ENCODE results near the gene POLD2.

Gene POLD2

DNA sequence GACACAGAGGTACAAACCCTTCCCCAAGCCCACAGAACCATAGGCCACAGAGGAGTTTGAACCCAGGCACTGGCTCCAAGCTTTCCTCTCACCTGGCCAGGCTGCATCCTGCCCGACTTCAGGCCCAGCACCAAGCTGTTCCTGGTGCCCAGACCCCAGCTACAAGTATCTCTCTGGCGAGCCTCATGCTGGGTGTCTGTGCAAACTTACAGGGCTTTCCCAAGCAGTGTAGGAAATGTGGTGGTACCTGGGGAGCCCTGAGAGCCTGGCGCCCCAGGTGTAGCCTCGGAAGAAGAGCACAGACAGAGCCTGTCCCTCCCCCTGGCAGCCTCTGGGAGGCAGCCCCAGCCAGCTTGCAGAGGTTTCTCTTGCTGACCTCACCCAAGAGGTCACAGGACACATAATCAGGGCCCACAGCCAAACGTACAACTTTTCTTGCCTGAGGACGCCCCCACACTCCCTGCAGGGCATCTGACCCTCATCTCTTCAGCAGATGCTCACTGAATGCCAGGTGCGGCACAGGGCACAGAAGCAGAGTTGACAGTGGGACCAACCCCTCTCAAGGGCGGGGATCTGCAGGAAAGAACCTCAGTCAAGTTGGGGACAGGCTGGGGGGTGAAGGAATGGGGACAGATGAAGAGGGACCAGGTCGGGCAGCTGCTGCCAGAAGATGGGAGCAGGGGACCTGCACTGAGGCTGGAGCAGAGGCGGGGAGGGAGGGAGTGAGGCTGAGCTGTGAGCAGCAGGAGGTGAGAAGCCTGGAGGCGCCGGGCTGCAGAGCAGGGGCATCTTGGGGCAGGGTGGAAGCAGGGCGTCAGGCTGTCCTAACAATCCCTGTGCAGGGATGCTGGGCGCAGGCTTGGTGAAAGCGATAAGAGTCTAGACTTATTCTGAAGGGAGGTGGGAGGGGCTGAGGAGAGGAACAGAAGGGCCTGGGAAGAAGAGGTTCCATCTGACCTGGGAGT, 34.0 kb upstream of the POLD2 start:
- Histone ChIP-seq H3K36me3 (replicated peaks) (no peaks in the 10 kb centered on the region), H3K4me3 (no peak overlapping the region), H3K4me1 (no peaks in the 10 kb centered on the region), H3K9me3 (no peaks in the 10 kb centered on the region), H3K27me3 (ENCODE audit: low read depth) (0 out of 2 replicates have a peak, but pooled peaks cover 4% of the 10 kb centered on the region)
- no peak for DNase-seq (ENCODE audit: low spot score in 2 of 2)
- in situ Hi-C loops (cut with MboI; ENCODE audit: low sequenced_read_pairs) = no loop called here

DNA sequence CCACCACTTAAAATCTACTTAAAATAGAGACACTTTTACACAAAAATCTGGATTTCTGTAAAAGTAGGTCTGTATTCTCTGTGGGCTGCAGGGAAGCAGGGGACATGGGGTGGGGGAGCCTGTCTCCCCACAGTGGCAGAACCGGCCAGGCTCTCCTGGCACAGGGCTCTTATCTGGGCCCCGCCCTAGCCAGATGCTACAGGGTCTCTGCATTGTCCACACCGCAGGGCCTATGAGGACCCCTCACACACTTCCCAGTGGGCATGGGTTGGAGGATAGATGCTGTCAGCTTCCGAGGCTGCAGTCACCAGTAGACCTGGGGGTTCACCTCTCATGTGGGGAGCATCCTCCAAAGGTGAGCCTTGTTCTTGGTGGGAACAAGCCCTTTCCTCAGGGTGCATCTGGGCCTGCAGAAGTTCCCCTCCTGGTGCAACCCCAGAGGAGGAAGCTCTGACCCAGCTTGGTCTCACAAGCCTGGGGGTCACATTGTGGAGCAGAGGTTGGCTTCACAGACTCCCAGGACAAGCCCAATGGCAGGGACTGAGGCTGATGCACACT, 33.2 kb upstream of the POLD2 start:
- Histone ChIP-seq H3K36me3 (replicated peaks) (no peaks in the 10 kb centered on the region), H3K4me1 (no peaks in the 10 kb centered on the region), H3K4me3 (no peak overlapping the region), H3K9me3 (no peaks in the 10 kb centered on the region), H3K27me3 (ENCODE audit: low read depth) (0 out of 2 replicates have a peak, but pooled peaks cover 4% of the 10 kb centered on the region)
- in situ Hi-C loops (cut with MboI; ENCODE audit: low sequenced_read_pairs) = no loop called here
- no peak for DNase-seq (ENCODE audit: low spot score in 2 of 2)

DNA sequence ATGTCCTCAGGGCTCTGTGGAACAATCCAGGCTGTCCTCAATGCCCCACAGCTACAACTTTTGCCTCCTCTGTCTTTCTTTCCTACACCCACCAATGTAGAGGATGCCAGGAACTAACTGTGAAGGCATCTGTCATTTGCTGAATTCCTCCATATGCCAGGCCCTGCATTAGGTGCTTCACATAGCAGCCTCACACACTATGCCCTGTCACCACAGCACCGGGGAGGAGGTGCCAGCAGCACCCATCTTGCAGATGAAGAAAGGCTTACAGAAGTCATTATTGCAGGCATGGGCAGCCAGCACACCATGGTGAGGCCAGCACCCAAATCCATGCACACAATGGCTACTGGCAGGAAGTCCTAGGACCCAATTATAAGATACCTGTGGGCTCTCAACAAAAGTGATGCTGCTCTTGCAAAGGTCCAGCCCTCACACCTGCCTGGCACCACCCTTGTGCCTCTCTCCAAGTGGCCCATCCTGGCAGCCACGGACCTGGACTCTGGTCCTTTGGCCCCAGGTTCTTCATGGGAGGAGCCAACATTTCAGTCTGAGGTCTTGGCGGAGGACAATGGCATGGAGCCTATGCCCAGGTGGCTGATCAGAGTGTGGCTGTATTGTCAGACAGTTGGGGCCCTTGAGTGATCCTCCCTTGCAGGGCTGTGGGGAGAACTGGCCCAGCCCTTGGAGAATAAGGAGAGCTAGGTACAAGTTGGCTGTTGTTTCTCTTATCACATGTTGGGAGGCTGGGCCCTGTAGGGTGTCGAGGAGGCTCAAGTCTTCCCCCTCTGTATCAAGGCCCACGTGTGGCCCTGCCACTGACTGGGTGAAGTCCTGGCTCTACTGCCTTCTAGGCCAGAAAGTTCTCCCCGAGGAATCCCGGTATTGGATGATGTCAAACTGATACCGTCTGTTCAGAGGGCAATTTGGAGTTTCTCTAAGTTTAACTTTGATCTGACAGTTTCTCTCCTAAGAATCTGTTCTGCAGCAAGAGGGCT, 32.1 kb upstream of the POLD2 start:
- H3K9me3 ChIP-seq = no peaks in the 10 kb centered on the region
- no peaks in the 10 kb centered on the region for H3K4me1 ChIP-seq
- no peaks in the 10 kb centered on the region for H3K36me3 ChIP-seq (replicated peaks)
- no peak for DNase-seq (ENCODE audit: low spot score in 2 of 2)
- in situ Hi-C loops (cut with MboI; ENCODE audit: low sequenced_read_pairs) = no loop called here
- no peak overlapping the region for H3K4me3 ChIP-seq
- H3K27me3 ChIP-seq (ENCODE audit: low read depth) = no peaks in the 10 kb centered on the region

DNA sequence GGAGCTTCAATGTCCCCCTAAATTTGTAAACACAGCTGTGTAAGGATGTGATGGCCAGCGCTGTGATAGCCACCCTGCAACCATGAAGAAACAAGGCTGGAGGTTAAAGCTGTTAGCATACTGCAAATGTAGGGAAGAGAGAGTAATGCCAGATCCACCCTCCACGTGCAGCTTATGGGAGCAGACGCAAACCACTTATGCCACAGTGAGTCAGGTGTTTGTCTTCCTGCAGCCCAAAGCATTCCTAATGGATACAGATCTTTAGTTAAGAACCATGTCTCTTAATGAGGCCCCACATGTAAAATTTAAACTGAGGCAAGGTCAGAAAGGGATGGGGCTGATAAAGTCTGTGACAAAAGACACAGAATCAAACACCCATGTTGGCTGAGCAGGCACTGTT, 31.4 kb upstream of the POLD2 start:
- Histone ChIP-seq H3K4me1 (no peaks in the 10 kb centered on the region), H3K27me3 (ENCODE audit: low read depth) (no peaks in the 10 kb centered on the region), H3K9me3 (no peaks in the 10 kb centered on the region), H3K4me3 (no peak overlapping the region), H3K36me3 (replicated peaks) (no peaks in the 10 kb centered on the region)
- DNase-seq (ENCODE audit: low spot score in 2 of 2) = no peak
- in situ Hi-C loops (cut with MboI; ENCODE audit: low sequenced_read_pairs) = no loop called here

GRCh38 chr7:44153948-44154335, 30.6 kb upstream of the POLD2 start:
- no peaks in the 10 kb centered on the region for H3K4me1 ChIP-seq
- H3K9me3 ChIP-seq = no peaks in the 10 kb centered on the region
- in situ Hi-C loops (cut with MboI; ENCODE audit: low sequenced_read_pairs) = no loop called here
- no peaks in the 10 kb centered on the region for H3K36me3 ChIP-seq (replicated peaks)
- H3K4me3 ChIP-seq = no peak overlapping the region
- H3K27me3 ChIP-seq (ENCODE audit: low read depth) = no peaks in the 10 kb centered on the region
- DNase-seq (ENCODE audit: low spot score in 2 of 2) = no peak

GRCh38 chr7:44152971-44153947, 29.9 kb upstream of the POLD2 start:
- H3K4me3 ChIP-seq = no peak overlapping the region
- in situ Hi-C loops (cut with MboI; ENCODE audit: low sequenced_read_pairs) = no loop called here
- no peaks in the 10 kb centered on the region for H3K4me1 ChIP-seq
- H3K36me3 ChIP-seq (replicated peaks) = no peaks in the 10 kb centered on the region
- no peaks in the 10 kb centered on the region for H3K27me3 ChIP-seq (ENCODE audit: low read depth)
- no peaks in the 10 kb centered on the region for H3K9me3 ChIP-seq
- DNase-seq (ENCODE audit: low spot score in 2 of 2) = no peak

GRCh38 chr7:44151956-44152355, 28.6 kb upstream of the POLD2 start:
- no peak for DNase-seq (ENCODE audit: low spot score in 2 of 2)
- Histone ChIP-seq H3K4me1 (no peaks in the 10 kb centered on the region), H3K36me3 (replicated peaks) (no peaks in the 10 kb centered on the region), H3K4me3 (no peak overlapping the region), H3K27me3 (ENCODE audit: low read depth) (no peaks in the 10 kb centered on the region), H3K9me3 (no peaks in the 10 kb centered on the region)
- in situ Hi-C loops (cut with MboI; ENCODE audit: low sequenced_read_pairs) = no loop called here

DNA sequence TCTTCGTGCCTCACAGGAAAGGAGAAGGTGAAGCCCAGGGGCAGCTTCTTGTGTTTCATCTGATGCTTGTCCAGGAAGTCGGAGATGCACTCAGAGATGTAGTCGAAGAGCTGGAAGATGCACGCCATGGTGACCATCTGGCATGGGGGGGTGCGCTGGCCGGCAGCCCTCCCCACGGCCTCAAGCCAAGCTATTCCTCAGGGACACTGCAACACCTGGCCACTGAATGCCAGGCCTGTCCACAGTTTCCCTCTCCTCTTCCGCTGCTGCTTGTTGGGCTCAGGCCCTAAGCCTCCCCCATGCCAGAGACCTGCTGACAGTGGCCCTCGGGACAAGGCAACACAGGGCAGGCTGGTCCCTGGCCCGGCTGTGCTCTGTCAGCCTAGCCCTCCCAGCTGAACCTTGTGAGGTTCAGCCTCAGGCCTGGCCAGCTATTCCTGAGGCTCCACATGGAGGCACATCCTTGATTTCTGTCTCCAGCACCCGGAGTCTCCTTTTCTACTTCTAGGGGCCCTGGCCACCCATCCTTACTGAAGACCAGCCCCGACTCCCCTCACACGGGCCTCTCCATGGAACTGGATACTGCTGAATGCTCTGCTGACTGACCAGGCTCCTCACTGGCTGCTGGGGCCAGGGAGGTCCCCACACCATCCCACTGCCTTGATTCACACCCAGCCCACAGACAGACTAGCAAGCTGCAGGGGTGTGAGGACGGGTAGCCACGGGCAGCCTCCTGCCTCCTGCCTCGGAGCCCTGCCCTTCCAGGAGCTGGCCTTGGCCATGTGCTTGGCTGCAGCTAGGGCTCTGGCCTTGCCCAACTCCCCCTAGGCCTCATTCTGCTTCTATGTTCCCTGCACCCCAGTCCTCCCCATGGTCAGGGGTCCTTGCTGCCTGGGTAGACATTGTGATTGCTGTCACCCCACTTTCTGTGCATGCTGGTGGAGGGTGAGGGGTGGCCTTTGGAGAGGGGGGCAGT, 27.9 kb upstream of the POLD2 start:
- no peaks in the 10 kb centered on the region for H3K36me3 ChIP-seq (replicated peaks)
- DNase-seq (ENCODE audit: low spot score in 2 of 2) = no peak
- H3K4me1 ChIP-seq = no peaks in the 10 kb centered on the region
- no peak overlapping the region for H3K4me3 ChIP-seq
- no peaks in the 10 kb centered on the region for H3K27me3 ChIP-seq (ENCODE audit: low read depth)
- in situ Hi-C loops (cut with MboI; ENCODE audit: low sequenced_read_pairs) = no loop called here
- H3K9me3 ChIP-seq = no peaks in the 10 kb centered on the region

GRCh38 chr7:44150466-44150832, 27.1 kb upstream of the POLD2 start:
- Histone ChIP-seq H3K4me1 (no peaks in the 10 kb centered on the region), H3K9me3 (no peaks in the 10 kb centered on the region), H3K27me3 (ENCODE audit: low read depth) (no peaks in the 10 kb centered on the region), H3K36me3 (replicated peaks) (no peaks in the 10 kb centered on the region), H3K4me3 (no peak overlapping the region)
- in situ Hi-C loops (cut with MboI; ENCODE audit: low sequenced_read_pairs) = no loop called here
- DNase-seq (ENCODE audit: low spot score in 2 of 2) = no peak

DNA sequence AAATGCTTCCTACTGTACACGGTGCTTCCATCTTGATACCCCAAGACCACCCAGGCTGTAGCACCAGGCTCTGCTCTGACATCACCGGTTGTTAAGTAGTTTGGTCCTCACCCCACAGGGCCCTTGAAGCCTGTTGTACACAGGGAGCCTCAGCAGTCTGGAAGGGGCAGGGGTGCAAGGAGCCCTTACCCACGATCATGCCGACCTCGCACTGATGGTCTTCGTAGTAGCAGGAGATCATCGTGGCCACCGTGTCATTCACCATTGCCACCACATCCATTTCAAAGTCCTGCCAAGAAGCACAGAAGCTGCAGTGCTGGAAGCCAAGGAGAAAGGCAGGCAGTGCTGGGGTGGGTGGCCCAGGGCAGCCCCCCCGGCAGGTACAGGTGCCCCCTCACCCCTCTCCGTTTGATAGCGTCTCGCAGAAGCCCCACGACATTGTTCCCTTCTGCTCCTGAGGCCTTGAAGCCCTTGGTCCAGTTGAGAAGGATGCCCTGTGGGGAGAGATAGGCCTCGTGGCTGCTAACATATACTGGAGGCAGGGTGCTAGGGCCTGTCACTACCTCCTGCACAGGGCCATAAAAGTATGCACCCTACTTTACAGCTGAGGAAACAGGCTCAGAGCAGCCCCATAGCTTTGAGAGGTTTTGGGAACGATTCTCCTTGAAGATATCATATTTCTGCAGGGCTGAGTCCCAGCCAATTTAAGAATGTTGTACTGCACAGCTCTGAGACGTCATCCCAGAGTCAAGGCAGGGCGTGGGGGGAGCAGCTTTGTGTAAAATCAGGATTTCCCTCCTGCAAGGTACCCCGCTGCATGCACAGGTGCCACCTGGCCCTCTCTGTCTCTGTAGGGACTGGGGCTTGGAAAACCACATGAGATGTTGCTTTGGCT, 26.5 kb upstream of the POLD2 start:
- in situ Hi-C loops (cut with MboI; ENCODE audit: low sequenced_read_pairs) = no loop called here
- H3K36me3 ChIP-seq (replicated peaks) = no peaks in the 10 kb centered on the region
- no peak overlapping the region for H3K4me3 ChIP-seq
- DNase-seq (ENCODE audit: low spot score in 2 of 2) = no peak
- no peaks in the 10 kb centered on the region for H3K9me3 ChIP-seq
- no peaks in the 10 kb centered on the region for H3K27me3 ChIP-seq (ENCODE audit: low read depth)
- H3K4me1 ChIP-seq = no peaks in the 10 kb centered on the region

DNA sequence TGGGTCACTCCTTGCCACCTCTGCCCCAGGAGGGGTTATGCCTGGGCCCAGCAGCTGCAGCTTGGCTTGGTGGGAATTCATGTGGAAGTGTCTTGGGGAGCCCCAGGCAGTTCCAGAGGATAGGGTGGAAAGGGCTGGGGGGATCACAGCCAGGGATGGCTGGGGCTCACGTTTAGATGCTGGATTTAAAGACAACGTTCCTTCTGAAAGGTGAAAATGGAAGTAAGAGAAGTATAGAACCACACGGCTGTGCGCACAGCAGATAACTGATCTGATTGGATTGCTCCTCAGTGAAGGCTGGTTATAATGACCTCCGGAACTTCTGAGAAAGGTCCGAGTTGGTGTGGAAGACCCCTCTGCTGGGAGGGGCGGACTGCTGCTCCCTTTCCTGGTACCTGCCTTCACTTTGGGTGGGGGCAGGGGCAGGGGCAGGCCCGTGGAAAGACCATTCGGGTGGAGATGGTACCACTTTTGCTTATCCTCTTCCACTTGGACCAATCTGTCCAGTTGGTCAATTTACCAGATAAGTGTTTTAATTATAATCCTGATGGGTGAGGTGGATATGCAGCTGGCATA, 25.7 kb upstream of the POLD2 start:
- no peaks in the 10 kb centered on the region for H3K27me3 ChIP-seq (ENCODE audit: low read depth)
- in situ Hi-C loops (cut with MboI; ENCODE audit: low sequenced_read_pairs) = no loop called here
- no peak overlapping the region for H3K4me3 ChIP-seq
- H3K4me1 ChIP-seq = no peaks in the 10 kb centered on the region
- no peak for DNase-seq (ENCODE audit: low spot score in 2 of 2)
- H3K9me3 ChIP-seq = no peaks in the 10 kb centered on the region
- no peaks in the 10 kb centered on the region for H3K36me3 ChIP-seq (replicated peaks)

Measured in HAP-1 (cell line).